ENCODE measurements around the gene NHLRC2.

Gene NHLRC2

DNA sequence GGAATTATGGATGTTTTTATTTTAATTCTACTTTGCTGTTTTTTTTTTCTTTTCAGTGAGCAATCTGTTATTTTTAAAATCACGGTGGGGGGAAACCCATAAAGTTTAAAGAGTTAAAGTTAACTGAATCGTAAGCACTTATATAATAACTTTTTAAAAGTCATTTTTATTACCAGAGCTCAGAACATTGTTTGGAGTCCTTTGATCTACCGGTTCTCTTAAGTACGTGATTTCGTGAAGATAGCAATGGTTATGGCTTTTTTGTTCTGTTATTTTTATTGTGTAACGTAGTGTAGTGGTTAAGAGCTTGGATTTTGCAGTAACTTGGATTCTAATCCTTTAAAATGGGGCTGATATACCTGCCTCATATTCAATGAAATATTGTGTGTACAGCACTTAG, 57.4 kb downstream of the NHLRC2 start:
- in situ Hi-C loops (cut with HindIII; ENCODE audit: low sequenced_read_pairs), result no loop called here
- no peak overlapping the region for H3K4me3 ChIP-seq (ENCODE audit: low read depth, low read length)
- TF ChIP-seq, protein P1, sequence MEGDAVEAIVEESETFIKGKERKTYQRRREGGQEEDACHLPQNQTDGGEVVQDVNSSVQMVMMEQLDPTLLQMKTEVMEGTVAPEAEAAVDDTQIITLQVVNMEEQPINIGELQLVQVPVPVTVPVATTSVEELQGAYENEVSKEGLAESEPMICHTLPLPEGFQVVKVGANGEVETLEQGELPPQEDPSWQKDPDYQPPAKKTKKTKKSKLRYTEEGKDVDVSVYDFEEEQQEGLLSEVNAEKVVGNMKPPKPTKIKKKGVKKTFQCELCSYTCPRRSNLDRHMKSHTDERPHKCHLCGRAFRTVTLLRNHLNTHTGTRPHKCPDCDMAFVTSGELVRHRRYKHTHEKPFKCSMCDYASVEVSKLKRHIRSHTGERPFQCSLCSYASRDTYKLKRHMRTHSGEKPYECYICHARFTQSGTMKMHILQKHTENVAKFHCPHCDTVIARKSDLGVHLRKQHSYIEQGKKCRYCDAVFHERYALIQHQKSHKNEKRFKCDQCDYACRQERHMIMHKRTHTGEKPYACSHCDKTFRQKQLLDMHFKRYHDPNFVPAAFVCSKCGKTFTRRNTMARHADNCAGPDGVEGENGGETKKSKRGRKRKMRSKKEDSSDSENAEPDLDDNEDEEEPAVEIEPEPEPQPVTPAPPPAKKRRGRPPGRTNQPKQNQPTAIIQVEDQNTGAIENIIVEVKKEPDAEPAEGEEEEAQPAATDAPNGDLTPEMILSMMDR (IDR thresholded peaks at IDR 0.05; ENCODE audit: low read depth, low read length, missing control alignments), result no peak
- no peak for DNase-seq (ENCODE audit: low read depth)

DNA sequence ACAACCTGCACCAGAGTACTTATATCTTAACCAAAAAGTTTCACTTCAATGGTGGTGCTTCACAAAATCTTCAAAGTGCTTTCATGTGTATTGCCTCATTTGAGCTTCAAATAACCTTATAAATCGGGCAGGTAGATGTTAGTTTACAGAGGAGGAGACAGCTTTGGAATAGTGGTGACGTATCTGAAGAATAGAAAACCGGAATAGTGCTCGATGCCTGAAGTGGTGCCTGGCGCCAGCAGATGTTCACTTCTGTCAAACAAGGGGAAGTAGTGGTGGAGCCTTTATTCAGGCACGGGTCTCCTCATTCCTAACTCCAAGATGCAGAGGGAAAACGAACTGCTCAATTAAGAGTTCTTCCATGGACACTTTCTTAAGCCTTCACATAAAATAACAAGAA, 58.1 kb downstream of the NHLRC2 start:
- in situ Hi-C loops (cut with HindIII; ENCODE audit: low sequenced_read_pairs), result no loop called here
- no peak overlapping the region for H3K4me3 ChIP-seq (ENCODE audit: low read depth, low read length)
- no peak for DNase-seq (ENCODE audit: low read depth)
- TF ChIP-seq, protein P1 (IDR thresholded peaks at IDR 0.05; ENCODE audit: low read depth, low read length, missing control alignments), result no peak

DNA sequence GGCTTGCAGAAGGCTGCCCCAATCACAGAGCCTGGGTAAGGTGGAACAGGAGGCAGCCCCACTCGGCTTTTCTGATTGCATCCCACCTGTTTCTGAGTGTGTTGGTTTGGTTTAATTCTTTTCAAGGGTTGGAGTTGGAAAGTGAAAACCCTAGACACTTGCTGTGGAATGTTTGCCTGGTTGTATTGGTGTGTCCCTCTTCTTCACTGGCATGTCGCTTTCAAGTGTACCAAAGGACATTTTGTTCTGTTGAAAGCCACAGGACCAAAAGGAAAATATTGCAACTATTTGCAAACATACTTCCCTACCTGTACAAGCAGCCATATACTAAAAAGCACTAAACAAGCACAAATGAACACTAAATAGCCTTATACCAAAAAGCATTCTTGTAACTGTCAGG, 60.5 kb downstream of the NHLRC2 start:
- in situ Hi-C loops (cut with HindIII; ENCODE audit: low sequenced_read_pairs), result no loop called here
- TF ChIP-seq, protein P1 (IDR thresholded peaks at IDR 0.05; ENCODE audit: low read depth, low read length, missing control alignments), result no peak
- no peak for DNase-seq (ENCODE audit: low read depth)
- no peak overlapping the region for H3K4me3 ChIP-seq (ENCODE audit: low read depth, low read length)

DNA sequence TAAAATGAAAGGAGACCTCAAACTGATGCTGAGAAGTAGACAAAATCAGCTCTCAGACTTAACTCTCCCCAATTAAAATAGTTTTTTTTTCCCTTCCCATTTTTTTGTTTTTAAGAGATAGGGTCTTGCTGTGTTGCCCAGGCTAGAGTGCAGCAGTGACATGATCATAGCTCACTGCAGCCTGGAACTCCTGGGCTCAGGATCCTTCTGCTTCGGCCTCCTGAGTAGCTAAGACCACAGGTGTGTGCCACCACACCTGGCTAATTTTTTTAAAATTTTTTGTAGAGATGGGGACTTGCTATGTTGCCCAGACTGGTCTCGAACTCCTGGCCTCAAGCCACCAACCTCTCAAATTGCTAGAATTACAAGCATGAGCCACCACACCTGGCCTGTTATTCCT, 61.1 kb downstream of the NHLRC2 start:
- TF ChIP-seq, protein P1 (IDR thresholded peaks at IDR 0.05; ENCODE audit: low read depth, low read length, missing control alignments), result no peak
- H3K4me3 ChIP-seq (ENCODE audit: low read depth, low read length), result no peak overlapping the region
- in situ Hi-C loops (cut with HindIII; ENCODE audit: low sequenced_read_pairs), result no loop called here
- DNase-seq (ENCODE audit: low read depth), result no peak

- TF ChIP-seq, protein P1 (IDR thresholded peaks at IDR 0.05; ENCODE audit: low read depth, low read length, missing control alignments), result no peak
- no peak for DNase-seq (ENCODE audit: low read depth)
- in situ Hi-C loops (cut with HindIII; ENCODE audit: low sequenced_read_pairs), result no loop called here
- H3K4me3 ChIP-seq (ENCODE audit: low read depth, low read length), result no peak overlapping the region
Measured at GRCh38 chr10:113916053-113916452, 61.6 kb downstream of the NHLRC2 start.

DNA sequence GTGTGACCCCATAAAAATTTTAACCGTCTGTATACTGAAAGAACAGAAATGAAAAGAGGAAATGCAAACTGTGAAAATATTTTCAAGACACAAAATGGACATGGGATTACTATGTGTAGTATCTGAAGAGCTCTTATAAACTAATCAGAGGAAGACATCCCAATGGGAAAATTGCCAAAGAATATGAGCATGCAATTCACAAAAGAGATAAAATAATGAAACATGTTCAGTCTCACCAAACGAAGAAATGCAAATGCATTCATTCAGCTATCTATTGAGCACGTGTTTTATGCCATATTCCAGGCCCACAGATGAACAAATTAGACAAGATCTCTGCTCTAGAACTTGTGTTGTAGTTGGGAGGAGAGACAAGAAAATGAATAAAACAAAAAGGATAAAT, 63.2 kb downstream of the NHLRC2 start:
- in situ Hi-C loops (cut with HindIII; ENCODE audit: low sequenced_read_pairs), result no loop called here
- TF ChIP-seq, protein P1 (IDR thresholded peaks at IDR 0.05; ENCODE audit: low read depth, low read length, missing control alignments), result no peak
- DNase-seq (ENCODE audit: low read depth), result no peak
- no peak overlapping the region for H3K4me3 ChIP-seq (ENCODE audit: low read depth, low read length)

GRCh38 chr10:113920114-113920513, 65.7 kb downstream of the NHLRC2 start:
- no peak overlapping the region for H3K4me3 ChIP-seq (ENCODE audit: low read depth, low read length)
- no peak for DNase-seq (ENCODE audit: low read depth)
- in situ Hi-C loops (cut with HindIII; ENCODE audit: low sequenced_read_pairs), result no loop called here
- TF ChIP-seq, protein P1 (IDR thresholded peaks at IDR 0.05; ENCODE audit: low read depth, low read length, missing control alignments), result no peak

Measured in astrocyte of the cerebellum (primary cell).